Activated CD8-positive, alpha-beta memory T cell treated with anti-CD3 and anti-CD28 coated beads, Interleukin-2, amount 50 U/mL, for 24 hours (primary cell): ENCODE measurements around the gene DAPL1.
"Not testable (repeated sequence)": the region's sequence is repeated elsewhere in the genome, so short reads cannot be mapped to it uniquely, and the experiment has no call there.

Experiments
- DNase-seq: peaks from one replicate; pipeline ENCODE4 v3.0.0-alpha.2; 2020; ENCODE audit errors: extremely low read depth

DAPL1 gene

DNA sequence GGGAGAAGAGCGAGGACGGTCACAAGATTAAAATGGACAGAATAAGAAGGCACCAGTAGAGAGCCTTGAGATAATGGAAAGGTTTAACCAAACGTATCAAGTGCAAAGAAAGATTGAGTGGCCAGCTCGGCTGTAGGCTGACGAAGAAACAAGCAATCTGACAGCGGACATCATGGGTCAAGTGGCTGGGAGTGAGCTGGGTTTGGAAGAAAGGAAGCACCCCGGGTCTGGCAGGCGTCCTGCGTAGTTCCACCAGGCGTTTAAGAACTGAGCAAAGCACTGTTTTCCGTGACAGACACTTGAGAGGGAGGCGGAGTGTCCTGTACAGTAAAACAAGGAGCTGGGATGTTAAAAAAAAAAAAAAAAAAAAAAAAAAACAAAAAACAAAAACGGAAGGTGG lies 27.1 kb downstream of the DAPL1 start:
- DNase-seq = no peak

DNA sequence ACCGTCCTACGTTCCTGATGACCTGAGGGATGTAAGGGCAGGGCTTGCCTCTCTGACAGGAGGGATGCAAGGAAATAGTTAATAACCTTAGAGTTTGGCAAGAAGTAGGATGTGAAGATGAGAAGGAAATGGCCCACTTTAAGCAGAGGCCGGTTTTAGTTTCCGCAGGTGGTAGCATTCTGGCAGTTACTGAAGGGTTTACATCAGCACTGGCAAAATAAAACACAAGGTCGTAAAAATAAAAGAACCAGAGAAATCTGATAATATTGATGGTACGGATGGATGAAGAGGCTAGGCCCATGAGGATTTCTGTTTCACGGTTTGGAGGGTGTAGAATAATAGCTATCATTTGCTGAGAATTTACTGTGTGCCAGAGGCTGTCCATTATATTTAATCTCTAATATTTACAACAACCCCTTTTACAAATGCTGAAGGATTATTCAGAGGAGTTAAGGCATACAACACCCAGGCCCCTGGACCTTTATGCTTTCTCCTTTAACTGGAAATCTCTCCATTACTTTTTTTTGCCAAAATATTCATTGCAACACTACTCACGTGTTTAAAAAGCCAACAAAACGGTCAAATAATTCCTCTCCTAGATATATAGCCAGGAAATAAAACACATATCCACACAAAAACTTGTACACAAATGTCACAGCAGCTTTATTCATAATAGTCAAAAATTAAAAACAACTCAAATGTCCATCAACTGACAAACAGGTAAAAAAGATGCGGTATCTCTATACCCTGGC lies 28.5 kb downstream of the DAPL1 start:
- DNase-seq = no peak

DNA sequence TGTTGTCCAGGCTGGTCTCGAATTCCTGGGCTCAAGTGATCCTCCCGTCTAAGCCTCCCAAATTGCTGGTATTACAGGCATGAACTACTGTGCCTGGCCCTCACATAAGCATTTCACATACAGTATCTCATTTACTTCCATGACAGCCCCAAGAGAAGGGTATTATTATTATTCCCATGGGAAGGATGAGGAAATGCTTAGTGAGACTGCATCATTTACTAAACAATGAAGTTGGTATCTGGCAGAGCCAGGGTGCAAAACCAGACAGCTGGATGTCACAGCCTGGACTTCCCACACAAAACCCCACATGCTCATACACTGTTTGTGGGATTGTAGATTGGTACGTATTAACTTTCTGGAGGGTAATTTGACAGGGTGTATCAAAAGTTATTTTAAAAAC lies 29.9 kb downstream of the DAPL1 start:
- no peak for DNase-seq

DNA sequence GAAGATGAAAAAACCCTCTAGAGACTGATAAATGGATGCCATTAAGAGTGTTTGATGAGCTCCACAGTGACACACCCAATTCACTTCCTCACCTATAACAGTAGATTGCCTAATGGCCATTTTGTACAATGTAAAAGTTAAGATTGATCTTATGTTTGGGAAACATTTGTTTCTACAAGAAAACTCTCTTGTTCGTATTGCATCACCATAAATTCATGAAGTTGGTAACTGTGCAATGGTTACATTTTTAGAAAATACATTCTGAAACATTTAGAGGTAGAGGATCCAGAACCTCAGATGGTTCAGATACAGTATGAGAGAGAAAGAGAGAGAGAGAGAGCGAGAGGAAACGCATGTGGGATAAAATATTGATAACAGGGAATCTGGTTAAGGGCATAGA lies 31.8 kb downstream of the DAPL1 start:
- no peak for DNase-seq

DNA sequence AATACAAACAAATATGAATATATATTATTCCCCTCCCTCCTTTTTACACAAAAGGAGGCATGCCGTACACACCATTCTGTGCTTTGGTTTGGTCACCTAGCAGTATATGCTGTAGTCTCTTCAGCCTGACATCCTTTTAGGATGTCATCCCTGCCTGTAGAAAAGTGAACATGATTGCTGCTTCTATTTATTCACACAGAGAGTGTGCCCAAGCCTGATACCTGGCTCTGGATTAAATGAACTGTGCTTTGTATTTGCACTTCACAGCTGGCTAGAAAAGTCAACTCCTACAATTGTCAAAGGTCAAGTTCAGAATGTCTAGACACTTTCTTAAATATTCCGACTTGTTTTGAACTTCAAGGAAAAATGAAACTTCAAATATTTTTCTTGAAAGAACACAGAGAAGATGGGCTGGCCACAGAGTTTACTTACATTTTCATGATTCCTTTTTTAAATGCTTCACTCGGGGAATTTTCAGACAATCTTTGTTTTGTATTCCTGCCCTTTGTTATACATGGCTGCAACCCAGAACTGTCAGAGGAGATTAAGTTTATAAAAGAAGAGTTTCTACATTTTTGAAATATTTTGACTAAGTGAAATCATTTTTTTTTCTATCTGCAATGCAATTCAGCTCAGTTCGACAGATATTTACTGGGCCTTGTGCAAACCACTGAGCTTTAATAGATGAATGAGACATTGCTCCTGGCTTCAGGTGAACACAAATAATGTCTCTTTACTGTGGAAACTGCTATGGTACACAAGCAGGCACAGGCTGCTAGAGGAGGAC lies 33.5 kb downstream of the DAPL1 start:
- DNase-seq = no peak

DNA sequence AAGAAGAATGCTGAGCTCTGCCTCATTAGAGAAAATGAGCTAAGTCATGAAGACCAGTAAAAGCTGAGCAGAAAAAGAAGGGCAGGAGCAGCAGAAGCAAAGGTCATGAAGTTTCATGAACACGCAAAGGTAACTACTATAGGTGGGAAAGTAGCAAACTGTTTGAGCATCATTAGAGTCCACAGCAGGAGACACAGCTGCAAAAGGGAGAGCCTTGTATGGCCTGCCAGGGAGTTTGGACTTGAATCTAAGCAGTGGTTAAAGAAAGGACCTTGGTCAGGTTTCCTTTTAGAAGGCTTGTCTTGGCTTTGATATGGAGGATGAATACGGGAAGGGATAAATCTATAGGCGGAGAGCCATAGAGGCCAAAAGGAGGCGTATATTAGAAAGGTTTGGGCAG lies 34.0 kb downstream of the DAPL1 start:
- no peak for DNase-seq

DNA sequence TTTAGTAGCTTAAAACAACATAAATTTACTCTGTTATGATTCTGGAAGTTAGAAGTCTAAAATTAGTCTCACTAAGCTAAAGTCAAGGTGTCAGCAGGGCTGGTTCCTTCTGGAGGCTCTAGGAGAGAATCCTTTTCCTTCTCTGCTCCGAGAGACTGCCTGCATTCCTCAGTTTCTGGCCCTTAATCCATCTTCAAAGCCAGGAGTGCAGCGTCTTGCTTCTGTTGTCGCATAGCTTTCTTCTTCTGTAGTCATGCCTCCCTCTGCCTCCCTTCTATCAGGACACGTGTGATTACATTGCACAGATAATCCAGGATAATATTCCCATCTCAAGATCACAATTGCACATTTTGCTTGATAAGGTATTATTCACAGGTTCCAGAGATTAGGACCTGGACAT lies 35.1 kb downstream of the DAPL1 start:
- no peak for DNase-seq

DNA sequence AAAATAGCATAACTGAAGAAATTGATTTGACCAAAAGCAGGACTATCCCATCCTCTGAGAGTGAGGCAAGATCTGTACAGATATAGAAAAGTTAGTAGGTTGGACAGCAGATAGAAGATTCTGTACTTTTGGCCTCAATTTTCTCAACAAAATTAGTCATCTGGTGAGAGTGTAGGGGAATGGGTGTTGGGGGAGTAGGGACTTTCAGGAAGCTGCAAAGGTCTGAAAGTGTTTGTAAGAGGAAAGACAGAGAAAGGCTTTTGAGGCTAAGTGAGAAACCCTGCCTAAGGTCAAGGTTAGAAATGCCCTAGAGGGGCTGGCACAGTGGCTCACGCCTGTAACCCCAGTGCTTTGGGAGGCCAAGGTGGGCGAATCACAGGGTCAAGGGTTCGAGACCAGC lies 40.3 kb downstream of the DAPL1 start:
- DNase-seq = no peak

DNA sequence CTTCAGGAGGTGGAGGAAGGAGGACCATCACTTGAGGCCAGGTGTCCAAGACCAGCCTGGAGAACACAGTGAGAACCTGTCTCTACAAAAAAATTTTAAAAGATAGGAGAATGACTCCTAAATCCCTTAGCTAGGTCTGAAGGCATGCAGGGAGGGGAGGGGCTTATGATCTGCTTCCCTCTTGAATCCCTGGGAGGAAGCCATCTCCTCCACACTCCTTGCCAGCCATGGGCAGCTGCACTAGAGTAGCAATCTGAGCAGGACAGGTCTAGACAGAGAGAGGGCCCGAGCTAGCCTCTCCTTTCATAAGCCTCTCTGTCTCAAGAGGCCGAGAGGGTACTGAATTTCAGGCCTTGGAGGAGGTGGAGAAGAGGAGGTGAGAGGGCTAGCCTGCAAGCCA lies 42.5 kb downstream of the DAPL1 start:
- no peak for DNase-seq

DNA sequence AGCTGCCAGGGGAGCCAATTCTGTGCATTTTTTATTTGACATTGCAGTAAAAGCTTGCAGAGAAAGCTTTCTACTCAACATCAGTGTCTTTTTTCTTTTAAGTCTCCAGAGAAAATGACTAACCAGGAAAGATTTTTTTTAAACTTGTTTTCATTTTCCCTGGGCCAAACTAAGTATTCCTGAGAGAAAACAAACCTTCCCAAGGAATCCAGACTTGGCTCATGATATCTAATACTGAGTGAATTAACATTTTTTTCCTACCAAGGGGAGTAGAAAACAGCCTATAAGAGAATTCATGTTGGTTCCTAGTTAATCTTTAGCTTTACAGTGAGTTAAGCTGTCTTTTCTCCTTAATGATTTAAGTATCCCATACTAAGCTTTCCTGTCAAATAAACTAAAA lies 46.7 kb downstream of the DAPL1 start:
- no peak for DNase-seq

DNA sequence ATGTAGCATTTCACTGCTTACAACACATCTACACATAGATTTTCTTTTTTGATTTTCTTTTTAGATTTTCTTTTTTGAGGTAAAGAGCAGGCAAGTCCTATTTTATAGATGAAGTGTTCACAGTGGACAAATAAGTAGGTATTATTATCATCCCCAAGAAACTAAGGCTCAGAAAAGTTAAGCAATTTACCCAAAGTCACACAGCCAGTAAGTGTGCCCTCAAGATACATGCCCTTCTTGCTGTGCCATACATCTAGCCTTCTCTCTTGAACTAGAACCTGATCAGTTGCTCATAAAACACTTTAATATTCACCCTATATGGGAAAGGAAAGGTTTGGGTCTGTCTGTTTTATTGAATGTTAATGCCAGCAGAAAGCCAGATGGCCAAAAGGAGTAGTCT lies 50.3 kb downstream of the DAPL1 start:
- DNase-seq = no peak

DNA sequence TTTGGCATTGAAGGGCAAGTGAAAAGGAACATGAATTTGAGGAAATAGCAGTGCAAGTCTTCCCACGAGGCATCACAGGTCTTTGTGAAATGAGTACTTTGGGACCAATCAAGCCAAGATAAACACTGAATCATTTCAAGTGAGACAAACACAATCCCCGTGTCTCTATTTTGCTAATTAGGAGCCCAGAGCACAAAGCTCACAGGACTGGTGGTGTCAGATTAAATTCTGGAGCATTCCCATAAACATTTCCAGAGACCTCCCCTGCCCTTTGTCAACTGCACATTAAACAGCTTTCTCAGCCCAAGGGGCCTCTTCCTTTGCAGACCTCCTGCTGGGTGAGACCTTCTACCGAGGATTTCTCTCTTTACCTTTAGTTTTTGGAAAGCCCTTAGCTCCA lies 50.7 kb downstream of the DAPL1 start:
- DNase-seq = no peak

DNA sequence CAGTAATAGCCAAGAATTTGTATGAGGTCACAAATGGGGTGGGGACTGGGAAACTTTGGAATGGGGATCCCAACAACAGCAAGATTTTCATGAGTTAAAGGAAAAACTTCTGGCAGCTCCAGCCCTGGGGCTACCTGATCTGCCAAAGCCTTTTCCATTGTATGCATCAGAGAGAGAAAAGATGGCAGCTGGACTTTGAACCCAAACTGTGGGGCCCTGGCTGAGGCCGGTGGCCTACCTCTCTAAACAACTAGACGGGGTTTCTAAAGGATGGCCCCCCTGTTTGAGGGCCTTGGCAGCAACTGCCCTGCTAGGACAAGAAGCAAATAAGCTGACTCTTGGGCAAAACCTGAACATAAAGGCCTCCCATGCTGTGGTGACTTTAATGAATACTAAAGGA lies 52.4 kb downstream of the DAPL1 start:
- DNase-seq = not testable (repeated sequence)

DNA sequence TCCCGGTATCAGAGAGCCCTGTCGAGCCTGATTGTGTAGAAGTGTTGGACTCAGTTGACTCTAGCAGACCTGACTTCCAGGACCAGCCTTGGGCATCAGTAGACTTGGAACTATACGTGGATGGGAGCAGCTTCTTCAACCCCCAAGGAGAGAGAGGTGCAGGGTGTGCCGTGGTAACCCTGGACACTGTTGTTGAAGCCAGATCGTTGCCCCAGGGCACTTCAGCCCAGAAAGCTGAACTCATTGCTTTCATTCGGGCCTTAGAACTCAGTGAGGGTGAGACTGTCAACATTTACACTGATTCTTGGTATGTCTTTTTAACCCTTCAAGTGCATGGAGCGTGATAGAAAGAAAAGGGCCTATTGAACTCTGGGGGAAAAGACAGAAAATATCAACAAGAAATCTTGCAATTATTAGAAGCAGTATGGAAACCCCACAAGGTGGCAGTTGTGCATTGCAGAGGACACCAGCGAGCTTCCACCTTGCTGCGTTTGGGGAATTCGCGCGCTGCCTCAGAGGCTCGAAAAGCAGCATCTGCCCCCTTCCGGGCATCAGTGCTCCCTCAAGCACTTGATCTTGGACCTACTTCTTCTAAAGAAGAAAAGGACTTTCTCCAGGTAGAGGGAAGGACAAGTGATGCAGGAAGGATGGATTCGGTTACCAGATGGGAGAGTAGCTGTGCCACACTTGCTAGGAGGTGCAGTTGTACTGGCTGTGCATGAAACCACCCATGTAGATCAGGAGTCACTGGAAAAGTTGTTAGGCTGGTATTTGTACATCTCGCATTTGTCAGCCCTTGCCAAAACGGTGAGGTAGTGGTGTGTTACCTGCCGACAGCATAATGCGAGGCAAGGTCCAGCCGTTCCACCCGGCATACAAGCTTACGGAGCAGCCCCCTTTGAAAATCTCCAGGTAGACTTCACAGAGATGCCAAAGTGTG lies 53.2 kb downstream of the DAPL1 start:
- DNase-seq = not testable (repeated sequence)

DNA sequence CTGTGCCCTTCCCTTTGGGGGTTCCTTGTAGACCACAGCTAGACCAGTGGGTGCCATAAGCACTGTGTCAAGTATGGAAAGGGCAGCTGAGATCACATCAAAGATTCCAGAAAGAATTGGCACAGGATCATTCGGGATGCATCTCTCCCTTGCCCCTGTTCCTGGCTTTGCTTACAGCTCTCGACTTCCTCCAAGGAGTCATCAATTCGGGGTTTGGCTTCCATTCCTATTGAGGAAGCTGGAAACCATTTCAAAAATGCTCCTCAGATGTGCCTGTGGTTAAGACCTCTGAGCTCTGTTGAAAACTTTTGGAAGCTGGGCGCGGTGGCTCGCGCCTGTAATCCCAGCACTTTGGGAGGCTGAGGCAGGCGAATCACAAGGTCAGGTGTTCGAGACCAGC lies 65.1 kb downstream of the DAPL1 start:
- not testable (repeated sequence) for DNase-seq

DNA sequence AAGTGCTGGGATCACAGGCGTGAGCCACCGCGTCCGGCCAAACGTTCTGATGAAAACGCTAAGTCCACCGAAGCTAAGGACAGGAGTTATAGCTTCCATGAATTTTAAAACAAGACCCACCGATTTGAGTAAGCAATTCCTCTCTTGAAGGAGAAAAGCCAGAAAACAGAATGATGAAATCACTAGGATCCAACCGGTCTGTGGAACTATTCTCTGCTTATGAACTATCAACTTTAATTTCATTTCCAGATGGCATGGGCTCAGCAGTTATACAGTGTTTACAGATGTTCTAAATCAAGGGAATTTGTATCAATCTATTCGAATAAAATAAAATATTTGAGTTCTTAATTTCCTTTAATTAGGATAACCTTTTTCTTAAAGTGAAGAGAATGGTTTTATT lies 66.5 kb downstream of the DAPL1 start:
- not testable (repeated sequence) for DNase-seq

DNA sequence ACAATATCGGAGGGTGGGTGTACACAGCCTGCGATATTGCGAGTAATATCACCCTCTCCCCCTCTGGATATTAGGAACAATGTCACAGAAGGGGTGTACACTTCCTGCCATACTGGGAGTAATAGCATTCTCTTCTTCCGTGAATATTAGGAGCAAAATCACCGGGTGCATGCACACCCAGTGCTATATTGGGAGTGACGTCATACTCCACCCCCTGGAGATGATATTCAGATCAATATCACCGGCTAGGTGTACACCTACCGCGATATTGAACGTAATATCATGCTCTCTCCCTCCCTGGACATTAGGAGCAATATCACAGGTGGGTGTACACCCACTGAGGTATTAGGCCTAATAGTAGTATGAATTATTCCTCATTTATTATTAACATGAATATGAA lies 70.4 kb downstream of the DAPL1 start:
- not testable (repeated sequence) for DNase-seq
